K562 (cell line): ENCODE data around the gene ZNHIT3. TPM values are rescaled to one million over a fixed set of nuclear protein-coding genes. Genes with fewer than 3 reads are reported as not detected.

ENCODE experiments used
- CEBPB ChIP-seq: fragments of 450-650 bp; IDR thresholded peaks from 2 replicates; pipeline ENCODE4 v1.6.1; 2016; ENCODE audit warnings: missing genetic modification characterization, missing compliant biosample characterization
- CHD7 ChIP-seq: fragments of 200-600 bp; sonication (generic); IDR thresholded peaks from one replicate; pipeline ENCODE4 v1.6.1; 2012; ENCODE audit warnings: mild to moderate bottlenecking, low read depth, low read length, inconsistent platforms
- DACH1 ChIP-seq: fragments of 450-650 bp; IDR thresholded peaks from 2 replicates; pipeline ENCODE4 v1.6.1; 2018; ENCODE audit not compliant: partially characterized antibody
- FOXK1 ChIP-seq: sonication (generic); formaldehyde crosslinking; IDR thresholded peaks from 2 replicates; pipeline ENCODE4 v1.8.0; 2022; ENCODE audit warnings: missing genetic modification reagents, mild to moderate bottlenecking, borderline replicate concordance
- KLF6 ChIP-seq: fragments of 250-450 bp; sonication (Bioruptor Pico); IDR thresholded peaks from 2 replicates; pipeline ENCODE4 v1.4.0; 2020; ENCODE audit warnings: mild to moderate bottlenecking, moderate library complexity, borderline replicate concordance
- MTF1 ChIP-seq: fragments of 250-450 bp; sonication (Bioruptor Pico); IDR thresholded peaks from 2 replicates; pipeline ENCODE4 v1.9.0; 2021; ENCODE audit warnings: moderate library complexity, mild to moderate bottlenecking, inconsistent platforms, borderline replicate concordance
- PTBP1 ChIP-seq: fragments of 200-400 bp; formaldehyde crosslinking; IDR thresholded peaks from 2 replicates; pipeline ENCODE4 v1.6.1; 2017; ENCODE audit warnings: low read depth, low read length
- SRSF9 ChIP-seq: fragments of 200-400 bp; formaldehyde crosslinking; IDR thresholded peaks from 2 replicates; pipeline ENCODE4 v1.6.1; 2017; ENCODE audit warnings: low read depth, low read length, borderline replicate concordance
- STAT6 ChIP-seq: sonication (generic); formaldehyde crosslinking; IDR thresholded peaks from 2 replicates; pipeline ENCODE4 v1.8.1; 2023; ENCODE audit warnings: mild to moderate bottlenecking, missing genetic modification reagents
- THRA ChIP-seq: fragments of 450-650 bp; IDR thresholded peaks from 2 replicates; pipeline ENCODE4 v1.6.1; 2017; ENCODE audit warnings: mild to moderate bottlenecking, moderate library complexity
- ZNF212 ChIP-seq: fragments of 450-650 bp; formaldehyde crosslinking; IDR thresholded peaks from 2 replicates; pipeline ENCODE4 v1.4.0; 2020; ENCODE audit warnings: mild to moderate bottlenecking
- ZNF785 ChIP-seq: fragments of 250-450 bp; sonication (Bioruptor Pico); IDR thresholded peaks from 2 replicates; pipeline ENCODE4 v1.4.0; 2020; ENCODE audit warnings: mild to moderate bottlenecking
- polyA plus RNA-seq, 8 experiments: library from polyadenylated mRNA; depleted of rRNA in 4 of 8; stranded (reverse) in 5 of 8; unstranded in 3 of 8; fragments of >200 nt; fragmentation: Nextera tagmentation in 2 of 8; fragmentation: Illumina TruSeq in 1 of 8; extraction: Ambion mirVana in 2 of 8; extraction: Trizol in 1 of 8; gene quantifications; 2 replicates each; pipeline versions ENCODE4 v1.2.1 to v1.2.3, GENCODE V29; 2011 to 2014; ENCODE audit warnings: inconsistent platforms in 1 of 8, missing spikeins in 1 of 8
- total RNA-seq, 7 experiments: library from RNA; depleted of rRNA in 6 of 7; stranded (reverse); fragments of >200 nt in 6 of 7; fragmentation: Illumina TruSeq in 2 of 7; extraction: Trizol in 2 of 7; gene quantifications; 2 replicates each; pipeline versions ENCODE4 v1.2.1 to v1.2.3, GENCODE V29; 2011 to 2021; ENCODE audit warnings: low replicate concordance in 1 of 7

Gene ZNHIT3
- total and polyA plus RNA-seq, 9 of the 15 experiments (the other 6 are each of a cell fraction or from before 2014, with no cell fraction given), result 45.0 to 300 (median 88.4) TPM

GRCh38 chr17:36534840-36535668, 48.6 kb downstream of the ZNHIT3 start, which contains the start of the genes MYO19 and PIGW (continued):
- TF ChIP-seq CHD7 (no peak), FOXK1 (no peak), KLF6 (peak; percentile 63), DACH1 (no peak), CEBPB (no peak), SRSF9 (no peak), ZNF212 (CRISPR knock-in tag) (no peak), THRA (no peak), ZNF785 (CRISPR knock-in tag) (no peak), PTBP1 (no peak), MTF1 (CRISPR knock-in tag) (no peak), STAT6 (no peak)
